GM12891 (cell line): ENCODE results near the gene THUMPD3.

Experiments
- PAX5 ChIP-seq: IDR thresholded peaks from 2 replicates; pipeline ENCODE4 v1.6.1; 2011; ENCODE audit warnings: low read length, moderate library complexity, mild to moderate bottlenecking; ENCODE audit not compliant: insufficient read depth, severe bottlenecking
- POLR2AphosphoS5 ChIP-seq: IDR thresholded peaks from 2 replicates; pipeline ENCODE4 v1.6.1; 2011; ENCODE audit warnings: low read depth, low read length, control low read depth
- TAF1 ChIP-seq: IDR thresholded peaks from 2 replicates; pipeline ENCODE4 v1.6.1; 2011; ENCODE audit warnings: low read depth, low read length, control low read depth

DNA sequence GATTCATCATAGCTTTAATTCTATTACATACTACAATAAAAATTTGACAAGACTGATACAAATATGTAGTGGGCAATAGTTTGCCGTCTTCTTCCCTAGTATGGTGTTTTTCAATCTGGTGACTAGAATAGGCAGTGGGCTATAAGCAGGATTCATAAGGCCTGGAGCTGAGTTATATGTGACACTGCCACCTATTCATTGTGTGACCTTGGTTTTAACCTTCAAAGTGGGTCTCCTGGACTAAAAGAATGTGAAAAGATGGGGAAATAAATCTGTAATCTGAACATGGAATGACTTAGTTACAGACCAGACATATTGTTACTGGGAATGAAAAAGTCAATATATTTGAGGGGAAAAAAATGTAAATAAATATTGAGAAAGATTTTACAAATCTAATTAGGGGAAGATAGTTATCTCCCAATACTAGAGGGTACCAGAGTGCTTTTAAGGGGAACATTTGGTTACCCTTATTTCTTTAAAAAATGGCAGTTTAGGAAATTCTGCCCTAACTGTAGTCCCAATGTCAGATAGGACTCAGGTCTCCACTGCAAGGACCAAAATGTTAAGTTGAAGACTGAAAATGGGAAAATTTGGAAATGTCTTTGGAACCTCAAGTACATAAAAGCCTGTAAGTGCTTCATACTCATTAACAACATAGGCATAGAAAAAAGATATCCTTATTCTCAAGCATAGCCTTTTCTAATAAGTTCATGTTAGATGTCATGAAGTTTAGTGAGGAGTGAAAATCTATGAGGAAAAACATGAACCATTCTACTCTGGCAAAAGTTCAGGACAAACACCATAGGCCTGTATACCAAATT, 23.9 kb downstream of the THUMPD3 start:
- TF ChIP-seq TAF1 (no peak), PAX5 (no peak), POLR2AphosphoS5 (no peak; the same call in 1 of the 2 replicates)
